Keratinocyte (primary cell): ENCODE data around the gene RASSF7. TPM values are rescaled to one million over a fixed set of nuclear protein-coding genes. Genes with fewer than 3 reads are reported as not detected.

ENCODE experiments used
- DNase-seq: peaks from one replicate; pipeline ENCODE4 v3.0.0-alpha.2; 2011; ENCODE audit warnings: low read depth, missing footprints, low spot score
- FAIRE-seq: peaks from 2 replicates; lab custom pipeline; 2011; peaks lifted over from hg19 to GRCh38; lab: Jason Lieb, UNC
- H2AFZ ChIP-seq: 2 replicates; pipeline ENCODE4 v1.6.0; 2012; ENCODE audit warnings: low read length, control low read depth, inconsistent platforms; ENCODE audit not compliant: control insufficient read depth
- H3K27ac ChIP-seq: 2 replicates; pipeline ENCODE4 v1.5.1; 2011; ENCODE audit warnings: low read length; ENCODE audit not compliant: control insufficient read depth, insufficient read depth
- H3K27me3 ChIP-seq: 3 replicates; pipeline ENCODE4 v1.6.0; 2011; ENCODE audit warnings: low read length; ENCODE audit not compliant: control insufficient read depth, insufficient read depth; ENCODE audit errors: extremely low read depth
- H3K36me3 ChIP-seq, 2 experiments: 2 replicates in 1 of 2; 3 replicates in 1 of 2; pipeline ENCODE4 v1.5.1; 2011; ENCODE audit warnings: low read length in 2 of 2, mild to moderate bottlenecking in 1 of 2; ENCODE audit not compliant: control insufficient read depth in 2 of 2, insufficient read depth in 2 of 2; ENCODE audit errors: extremely low read depth in 1 of 2
- H3K4me1 ChIP-seq: 3 replicates; pipeline ENCODE4 v1.5.1; 2011; ENCODE audit warnings: low read length; ENCODE audit not compliant: control insufficient read depth, insufficient read depth; ENCODE audit errors: extremely low read depth
- H3K4me2 ChIP-seq: 3 replicates; pipeline ENCODE4 v1.6.0; 2011; ENCODE audit warnings: low read depth, low read length; ENCODE audit not compliant: control insufficient read depth, insufficient read depth; ENCODE audit errors: extremely low read depth
- H3K4me3 ChIP-seq, 3 experiments: fragments of 200-600 bp in 1 of 3; sonication (generic) in 1 of 3; 2 replicates in 2 of 3; 3 replicates in 1 of 3; pipeline ENCODE4 v1.5.1; 2011 to 2016; ENCODE audit warnings: low read length in 3 of 3, mild to moderate bottlenecking in 3 of 3, control low read depth in 2 of 3, inconsistent platforms in 1 of 3, low read depth in 1 of 3, mixed read lengths in 1 of 3, mixed run types in 1 of 3, moderate library complexity in 1 of 3; ENCODE audit not compliant: control insufficient read depth in 2 of 3, insufficient read depth in 2 of 3; ENCODE audit errors: extremely low read depth in 1 of 3
- H3K79me2 ChIP-seq: 2 replicates; pipeline ENCODE4 v1.6.0; 2012; ENCODE audit warnings: low read length; ENCODE audit not compliant: control insufficient read depth, insufficient read depth
- H3K9ac ChIP-seq: 3 replicates; pipeline ENCODE4 v1.6.0; 2011; ENCODE audit warnings: low read length; ENCODE audit not compliant: control insufficient read depth, insufficient read depth; ENCODE audit errors: extremely low read depth
- H3K9me1 ChIP-seq: 3 replicates; pipeline ENCODE4 v1.6.0; 2011; ENCODE audit warnings: low read length; ENCODE audit not compliant: control insufficient read depth, insufficient read depth; ENCODE audit errors: extremely low read depth
- H3K9me3 ChIP-seq: 2 replicates; pipeline ENCODE4 v1.5.1; 2012; ENCODE audit warnings: low read depth, low read length; ENCODE audit not compliant: control insufficient read depth
- H4K20me1 ChIP-seq: 3 replicates; pipeline ENCODE4 v1.6.0; 2011; ENCODE audit warnings: low read length; ENCODE audit not compliant: control insufficient read depth, insufficient read depth; ENCODE audit errors: extremely low read depth
- EZH2 ChIP-seq: IDR thresholded peaks from one replicate; pipeline ENCODE4 v1.6.1; 2012; ENCODE audit warnings: inconsistent platforms, mild to moderate bottlenecking, low read length, moderate library complexity
- dilution Hi-C: fragments of 300-500 bp; cut with MboI; formaldehyde crosslinking; loops from one replicate; pipeline ENCODE4 v1.7.0; 2020; ENCODE audit warnings: low sequenced_read_pairs; ENCODE audit not compliant: extremely low pct_ligation_motif_present
- polyA plus RNA-seq, 5 experiments: library from polyadenylated mRNA; depleted of rRNA in 3 of 5; stranded (reverse) in 3 of 5; stranded (forward) in 1 of 5; unstranded in 1 of 5; fragments of >200 nt; gene quantifications; 1 replicate in 1 of 5; 2 replicates in 3 of 5; 3 replicates in 1 of 5; pipeline versions ENCODE4 v1.2.1 to v1.2.3, GENCODE V29; 2011 to 2012; ENCODE audit warnings: missing spikeins in 2 of 5, low read depth in 1 of 5, low replicate concordance in 1 of 5
- TF ChIP-seq, protein P1 (sequence below), 3 experiments: IDR thresholded peaks in 1 of 3; conservative IDR thresholded peaks in 1 of 3; optimal IDR thresholded peaks in 1 of 3; 2 replicates in 2 of 3; 3 replicates in 1 of 3; pipeline versions ENCODE3 to v1.5.1; 2011; ENCODE audit warnings: low read length in 3 of 3, mild to moderate bottlenecking in 3 of 3, moderate library complexity in 2 of 3, control low read depth in 1 of 3, inconsistent platforms in 1 of 3; ENCODE audit not compliant: insufficient read depth in 2 of 3; ENCODE audit errors: extremely low read depth in 1 of 3

Gene RASSF7
- polyA plus RNA-seq, 1 donor (not counting 4 experiments of a cell fraction or from before 2014, with no cell fraction given), result 24.3 TPM

DNA sequence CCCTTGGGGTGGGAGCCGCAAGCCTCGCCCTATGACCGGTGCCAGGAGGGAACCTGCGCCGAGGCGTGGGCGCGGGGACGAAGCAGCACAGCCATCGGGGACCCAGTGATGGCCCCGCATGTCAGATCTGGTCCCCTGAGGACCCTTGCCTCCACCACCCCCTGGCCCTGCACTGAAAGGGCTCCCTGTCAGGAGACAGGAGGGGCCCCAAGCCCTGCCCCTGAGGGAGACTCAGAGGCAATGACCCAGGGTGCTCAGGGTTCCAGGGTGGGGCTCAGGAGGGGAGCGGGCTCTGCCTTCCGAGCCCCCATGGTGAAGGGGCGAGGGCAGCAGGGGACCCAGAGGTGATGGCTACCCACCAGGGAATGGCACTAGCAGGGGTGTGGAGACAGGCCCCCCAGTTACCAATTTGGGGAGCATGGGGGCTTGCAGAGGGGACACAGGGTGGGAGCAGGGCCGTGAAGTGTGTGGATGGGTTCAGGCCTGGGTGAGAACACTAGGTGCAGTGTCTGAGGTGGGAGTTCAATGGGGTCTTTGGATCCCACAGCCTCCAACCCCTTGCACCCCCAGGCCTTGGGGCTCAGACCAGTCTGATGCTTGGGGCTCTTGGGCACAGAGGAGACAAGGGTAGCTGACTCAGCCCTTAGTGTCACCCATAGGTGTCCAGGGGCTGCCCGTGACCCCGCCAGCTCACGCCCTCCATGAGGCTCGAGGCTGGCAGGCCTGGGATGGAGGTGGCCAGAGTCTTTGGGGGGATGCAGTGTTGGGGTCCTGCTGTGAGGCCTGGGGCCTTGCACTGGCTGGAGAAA lies 22.9 kb upstream of the RASSF7 start:
- H3K4me1 ChIP-seq, result peaks cover 23% of the 10 kb centered on the region
- peaks cover 6% of the 10 kb centered on the region for H3K27me3 ChIP-seq
- H3K9me1 ChIP-seq, result no peaks in the 10 kb centered on the region
- peaks cover 12% of the 10 kb centered on the region for H4K20me1 ChIP-seq
- H3K36me3 ChIP-seq, result peaks cover 8 to 10% of the 10 kb centered on the region in 2 experiments
- peak overlapping the region in 1 of 3 experiments; percentile 19 for H3K4me3 ChIP-seq
- H2AFZ ChIP-seq, result peak overlapping the region; percentile 33
- peak overlapping the region; percentile 56 for H3K9ac ChIP-seq
- TF ChIP-seq, protein P1, sequence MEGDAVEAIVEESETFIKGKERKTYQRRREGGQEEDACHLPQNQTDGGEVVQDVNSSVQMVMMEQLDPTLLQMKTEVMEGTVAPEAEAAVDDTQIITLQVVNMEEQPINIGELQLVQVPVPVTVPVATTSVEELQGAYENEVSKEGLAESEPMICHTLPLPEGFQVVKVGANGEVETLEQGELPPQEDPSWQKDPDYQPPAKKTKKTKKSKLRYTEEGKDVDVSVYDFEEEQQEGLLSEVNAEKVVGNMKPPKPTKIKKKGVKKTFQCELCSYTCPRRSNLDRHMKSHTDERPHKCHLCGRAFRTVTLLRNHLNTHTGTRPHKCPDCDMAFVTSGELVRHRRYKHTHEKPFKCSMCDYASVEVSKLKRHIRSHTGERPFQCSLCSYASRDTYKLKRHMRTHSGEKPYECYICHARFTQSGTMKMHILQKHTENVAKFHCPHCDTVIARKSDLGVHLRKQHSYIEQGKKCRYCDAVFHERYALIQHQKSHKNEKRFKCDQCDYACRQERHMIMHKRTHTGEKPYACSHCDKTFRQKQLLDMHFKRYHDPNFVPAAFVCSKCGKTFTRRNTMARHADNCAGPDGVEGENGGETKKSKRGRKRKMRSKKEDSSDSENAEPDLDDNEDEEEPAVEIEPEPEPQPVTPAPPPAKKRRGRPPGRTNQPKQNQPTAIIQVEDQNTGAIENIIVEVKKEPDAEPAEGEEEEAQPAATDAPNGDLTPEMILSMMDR (optimal IDR thresholded peaks at IDR 0.05 in 1 of 3, IDR thresholded peaks at IDR 0.05 in 1 of 3, conservative IDR thresholded peaks at IDR 0.05 in 1 of 3; ENCODE audit: extremely low read depth in 1 of 3, insufficient read depth in 2 of 3, low read length in 3 of 3), result no peak
- peak; percentile 0 for TF ChIP-seq EZH2
- DNase-seq (no peak), FAIRE-seq (no peak)
- peaks cover 18% of the 10 kb centered on the region for H3K79me2 ChIP-seq
- peak overlapping the region; percentile 62 for H3K4me2 ChIP-seq
- dilution Hi-C loops, result no loop called here
- no peak overlapping the region for H3K27ac ChIP-seq
- no peaks in the 10 kb centered on the region for H3K9me3 ChIP-seq

DNA sequence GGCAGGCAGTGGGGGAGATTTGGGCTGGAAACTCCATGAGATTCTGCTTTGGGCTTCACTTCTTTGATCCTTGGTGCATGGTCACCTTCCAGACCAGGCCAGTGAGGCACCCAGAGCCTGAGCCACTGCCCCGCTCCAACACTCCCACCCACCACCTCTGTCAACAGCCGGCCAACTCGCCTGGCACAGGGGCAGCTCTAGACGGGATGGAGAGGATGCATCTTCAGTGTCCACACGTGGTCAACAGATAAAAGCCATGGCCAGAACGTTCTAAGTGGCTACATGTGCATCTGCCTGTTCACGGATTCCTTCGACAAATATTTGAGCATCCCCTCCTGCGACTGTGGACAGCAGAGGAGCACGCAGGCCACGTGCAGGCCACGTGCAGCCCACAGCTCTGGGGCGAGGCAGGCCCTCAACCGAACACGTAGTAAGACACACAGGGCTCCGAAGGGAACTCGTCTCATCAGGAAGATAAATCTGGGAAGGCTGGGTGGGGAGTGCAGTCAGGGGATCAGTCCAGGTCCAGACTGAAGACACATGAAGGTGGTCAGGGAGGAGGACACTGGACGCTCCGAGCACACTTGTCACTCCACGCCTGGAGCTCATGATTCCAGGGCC lies 22.2 kb upstream of the RASSF7 start:
- H4K20me1 ChIP-seq, result peaks cover 9% of the 10 kb centered on the region
- peaks cover 21% of the 10 kb centered on the region for H3K4me1 ChIP-seq
- TF ChIP-seq, protein P1 (optimal IDR thresholded peaks at IDR 0.05 in 1 of 3, IDR thresholded peaks at IDR 0.05 in 1 of 3, conservative IDR thresholded peaks at IDR 0.05 in 1 of 3; ENCODE audit: extremely low read depth in 1 of 3, insufficient read depth in 2 of 3, low read length in 3 of 3), result no peak
- TF ChIP-seq EZH2, result no peak
- H3K9ac ChIP-seq, result no peak overlapping the region
- peaks cover 2 to 3% of the 10 kb centered on the region in 2 experiments for H3K36me3 ChIP-seq
- dilution Hi-C loops, result no loop called here
- H3K9me3 ChIP-seq, result no peaks in the 10 kb centered on the region
- H3K79me2 ChIP-seq, result peaks cover 11% of the 10 kb centered on the region
- no peak overlapping the region for H3K4me3 ChIP-seq
- H3K9me1 ChIP-seq, result no peaks in the 10 kb centered on the region
- FAIRE-seq (no peak), DNase-seq (no peak)
- H2AFZ ChIP-seq, result no peak overlapping the region
- H3K4me2 ChIP-seq, result no peak overlapping the region
- peaks cover 6% of the 10 kb centered on the region for H3K27me3 ChIP-seq
- no peak overlapping the region for H3K27ac ChIP-seq
